MV-4-11 (cell line): ENCODE results near the gene XAB2.
A peak's percentile ranks its signal among the peaks of the same experiment; 100 is the strongest.
"Not testable (repeated sequence)": the region's sequence is repeated elsewhere in the genome, so short reads cannot be mapped to it uniquely, and the experiment has no call there.

Experiments
- DNase-seq: peaks from one replicate; lab custom pipeline; 2025; lab: John Stamatoyannopoulos, UW

The XAB2 gene

DNA sequence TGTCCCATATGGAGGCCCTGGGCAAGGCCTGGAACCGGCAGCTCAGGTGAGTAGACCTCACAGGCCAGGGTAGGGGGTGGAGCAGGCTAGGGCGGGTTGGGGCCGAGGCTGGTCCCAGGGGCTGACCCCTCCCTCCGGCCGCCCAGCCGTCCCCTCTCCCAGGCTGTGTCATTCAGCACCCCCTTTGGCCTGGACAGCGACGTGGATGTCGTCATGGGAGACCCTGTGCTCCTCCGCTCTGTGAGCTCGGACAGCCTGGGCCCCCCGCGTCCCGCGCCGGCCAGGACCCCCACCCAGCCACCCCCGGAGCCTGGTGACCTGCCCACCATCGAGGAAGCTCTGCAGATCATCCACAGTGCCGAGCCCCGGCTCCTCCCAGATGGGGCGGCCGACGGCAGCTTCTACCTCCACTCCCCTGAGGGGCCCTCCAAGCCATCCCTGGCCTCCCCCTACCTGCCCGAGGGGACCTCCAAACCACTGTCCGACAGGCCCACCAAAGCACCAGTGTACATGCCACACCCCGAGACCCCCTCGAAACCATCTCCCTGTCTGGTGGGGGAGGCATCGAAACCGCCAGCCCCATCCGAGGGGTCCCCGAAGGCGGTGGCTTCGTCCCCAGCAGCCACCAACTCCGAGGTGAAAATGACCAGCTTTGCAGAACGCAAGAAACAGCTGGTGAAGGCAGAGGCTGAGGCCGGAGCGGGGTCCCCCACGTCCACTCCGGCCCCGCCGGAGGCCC lies 17.6 kb downstream of the XAB2 start:
- DNase-seq, result no peak

DNA sequence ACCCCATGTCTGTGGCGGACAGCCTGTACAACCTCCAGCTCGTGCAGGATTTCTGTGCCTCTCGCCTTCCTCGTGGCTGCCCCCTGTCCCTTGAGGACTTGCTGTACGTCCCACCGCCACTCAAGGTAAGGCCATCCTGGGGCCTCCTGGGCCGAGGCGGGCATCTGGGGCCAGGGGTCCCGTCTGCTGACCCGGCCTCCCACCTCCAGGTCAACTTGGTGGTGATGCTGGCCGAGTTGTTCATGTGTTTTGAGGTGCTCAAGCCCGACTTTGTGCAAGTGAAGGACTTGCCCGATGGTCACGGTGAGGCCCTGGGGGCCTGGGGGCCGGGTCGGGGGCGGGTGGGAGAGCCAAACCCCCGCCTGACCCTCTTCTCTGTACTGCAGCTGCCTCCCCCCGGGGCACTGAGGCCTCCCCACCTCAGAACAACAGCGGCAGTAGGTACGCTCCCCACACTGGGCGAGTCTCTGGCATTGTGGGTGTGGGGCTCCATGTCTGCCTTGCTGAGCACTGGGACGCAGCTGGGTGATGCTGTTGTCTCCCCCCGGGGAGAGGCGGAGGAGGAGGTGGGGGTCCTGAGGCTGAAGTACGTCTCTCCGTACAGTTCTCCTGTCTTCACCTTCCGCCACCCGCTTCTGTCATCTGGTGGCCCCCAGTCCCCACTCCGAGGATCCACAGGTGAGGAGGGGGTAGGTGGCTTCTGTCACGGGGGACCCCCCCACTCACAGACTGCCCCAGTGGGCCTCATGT lies 18.7 kb downstream of the XAB2 start:
- no peak for DNase-seq

DNA sequence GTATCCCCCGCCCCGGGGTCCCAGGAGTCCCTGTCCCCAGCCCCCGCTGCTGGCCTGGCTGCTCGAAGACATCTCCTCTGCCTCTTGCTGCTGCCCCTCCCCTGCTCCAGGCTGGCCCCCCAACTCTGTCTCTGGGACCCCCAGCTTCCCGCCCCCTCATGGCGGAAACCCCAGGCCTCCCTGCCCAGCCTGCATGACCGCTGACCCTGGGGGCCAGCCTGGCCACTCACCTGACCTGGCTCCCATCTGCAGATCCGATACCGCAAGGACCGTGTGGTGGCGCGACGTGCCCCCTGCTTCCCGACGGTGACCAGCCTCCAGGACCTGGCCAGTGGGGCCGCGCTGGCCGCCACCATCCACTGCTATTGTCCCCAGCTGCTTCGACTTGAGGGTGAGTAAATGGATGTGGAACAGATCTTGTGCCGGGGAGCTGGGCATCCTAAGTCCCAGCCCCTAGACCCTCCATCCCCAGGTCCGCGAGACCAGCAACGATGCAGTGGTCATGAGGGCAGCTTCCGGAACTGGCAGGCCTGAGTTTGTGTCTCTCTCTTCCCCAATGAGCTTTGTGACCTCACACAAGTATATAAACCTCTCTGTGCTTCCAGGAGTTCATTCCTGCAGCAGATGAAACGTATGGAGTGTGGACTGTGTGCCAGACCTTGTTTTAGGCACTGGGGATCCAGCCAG lies 21.3 kb downstream of the XAB2 start:
- DNase-seq, result no peak

DNA sequence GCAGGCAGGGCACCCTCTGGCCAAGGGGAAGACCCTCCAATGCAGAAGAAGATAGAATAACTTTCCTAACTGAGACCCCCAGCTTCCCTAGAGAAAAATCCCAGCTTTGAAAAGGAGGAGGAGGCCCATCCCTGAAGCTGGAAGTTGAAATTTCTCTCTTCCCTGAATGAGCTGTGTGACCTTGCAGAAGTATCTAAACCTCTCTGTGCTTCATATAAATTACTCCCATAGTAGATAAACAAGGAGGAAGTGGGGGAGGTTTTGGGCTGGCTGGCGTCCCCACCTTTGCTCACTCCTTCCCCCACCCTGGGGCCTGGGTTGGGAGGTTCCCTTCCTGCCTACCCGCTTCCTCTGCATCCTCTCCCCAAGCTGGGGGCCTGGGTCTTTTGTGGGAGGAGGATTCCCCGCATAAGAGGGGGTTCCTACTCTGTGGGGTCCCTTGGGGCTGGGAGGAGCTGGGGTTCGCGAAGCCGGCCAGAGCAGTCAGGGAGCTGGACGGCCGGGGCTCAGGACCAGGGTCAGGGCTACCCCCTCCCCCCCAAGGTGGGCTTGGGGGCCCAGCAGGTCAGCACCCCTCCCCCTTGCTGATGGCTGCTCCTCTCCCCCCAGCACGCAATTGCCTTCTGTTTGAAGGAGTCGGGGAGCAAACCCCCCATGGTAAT lies 22.0 kb downstream of the XAB2 start:
- no peak for DNase-seq

DNA sequence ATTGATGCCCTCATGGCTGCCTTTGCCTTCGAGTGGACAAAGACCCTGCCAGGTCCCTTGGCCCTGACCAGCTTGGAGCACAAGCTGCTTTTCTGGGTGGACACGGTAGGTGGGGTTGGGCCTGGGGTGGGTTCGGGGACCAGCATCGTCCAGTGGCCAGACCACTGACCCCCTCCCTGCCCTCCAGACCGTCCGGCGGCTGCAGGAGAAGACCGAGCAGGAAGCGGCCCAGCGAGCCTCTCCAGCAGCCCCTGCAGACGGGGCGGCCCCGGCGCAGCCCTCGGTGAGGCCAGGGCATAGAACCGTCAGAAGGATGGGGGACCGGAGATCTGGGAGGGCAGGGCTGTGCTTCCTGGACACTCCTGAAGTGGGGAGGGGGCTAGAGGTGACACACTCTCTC lies 23.1 kb downstream of the XAB2 start:
- no peak for DNase-seq

DNA sequence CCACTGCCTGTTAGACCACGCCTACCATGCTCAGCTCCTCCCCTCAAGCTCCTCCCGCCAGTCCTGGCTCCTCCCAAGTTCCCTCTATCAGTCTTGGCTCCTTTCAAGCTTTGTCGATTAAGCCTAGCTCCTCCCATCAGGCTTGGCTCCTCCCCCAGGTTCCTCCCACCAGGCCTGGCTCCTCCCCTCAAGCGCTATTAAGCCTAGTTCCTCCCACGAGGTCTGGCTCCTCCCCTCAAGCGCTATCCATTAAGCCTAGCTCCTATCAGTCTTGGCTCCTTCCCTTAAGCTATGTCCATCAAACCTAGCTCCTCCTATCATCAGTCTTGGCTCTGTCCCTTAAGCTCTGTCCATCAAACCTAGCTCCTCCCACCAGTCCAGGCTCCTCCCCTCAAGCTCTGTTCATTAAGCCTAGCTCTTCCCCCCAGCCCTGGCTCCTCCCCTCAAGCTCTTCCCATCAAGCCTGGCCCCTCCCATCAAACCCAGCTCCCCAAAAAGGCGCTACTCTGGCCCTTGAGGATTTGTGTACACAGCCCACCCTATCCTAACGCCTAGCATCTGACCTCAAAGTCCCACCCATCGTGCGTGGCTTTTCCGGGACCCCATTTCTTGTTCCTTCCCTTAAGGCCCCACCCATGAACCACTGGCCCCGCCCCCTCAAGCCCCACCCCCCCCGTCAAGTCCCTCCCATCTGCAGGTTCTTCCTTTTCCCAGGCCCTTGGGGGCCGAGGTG lies 23.7 kb downstream of the XAB2 start:
- DNase-seq, result peak; percentile 75

DNA sequence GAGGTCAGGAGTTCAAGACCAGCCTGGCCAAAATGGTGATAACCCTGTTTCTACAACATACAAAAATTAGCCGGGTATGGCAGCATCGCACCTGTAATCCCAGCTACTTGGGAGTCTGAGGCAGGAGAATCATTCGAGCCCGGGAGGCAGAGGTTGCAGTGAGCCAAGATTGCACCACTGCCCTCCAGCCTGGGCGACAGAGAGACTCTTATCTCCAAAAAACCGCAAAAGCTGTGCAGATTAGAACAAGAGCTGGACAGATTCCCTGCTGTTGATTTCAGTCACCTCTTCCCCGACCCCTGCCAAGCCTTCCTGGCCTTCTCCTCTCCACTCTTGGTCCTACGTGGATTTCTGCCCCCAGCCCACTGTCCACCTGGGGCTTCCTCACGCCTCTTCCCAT lies 25.4 kb downstream of the XAB2 start:
- no peak for DNase-seq

DNA sequence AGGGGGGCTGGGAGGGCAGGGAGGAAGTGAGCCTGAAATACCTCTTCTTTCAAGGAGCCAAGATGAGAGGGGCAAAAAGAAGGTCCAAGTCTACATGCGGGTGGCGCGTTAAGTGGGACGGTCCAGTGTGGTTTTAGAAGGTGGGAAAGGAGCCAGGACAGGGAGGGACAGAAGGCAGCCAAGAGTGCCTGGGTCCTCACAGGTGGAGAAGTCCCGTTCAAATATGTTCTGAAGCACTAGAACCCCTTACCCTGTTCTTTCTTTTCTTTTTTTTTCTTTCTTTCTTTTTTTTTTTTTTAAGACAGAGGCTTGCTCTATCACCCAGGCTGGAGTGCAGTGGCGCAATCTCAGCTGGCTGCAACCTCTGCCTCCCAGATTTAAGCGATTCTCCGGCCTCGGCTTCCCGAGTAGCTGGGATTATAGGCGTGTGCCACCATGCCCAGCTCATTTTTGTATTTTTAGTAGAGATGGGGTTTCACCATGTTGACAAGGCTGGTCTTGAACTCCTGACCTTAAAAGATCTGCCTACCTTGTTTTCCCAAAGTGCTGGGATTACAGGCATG lies 26.3 kb downstream of the XAB2 start:
- DNase-seq, result no peak

DNA sequence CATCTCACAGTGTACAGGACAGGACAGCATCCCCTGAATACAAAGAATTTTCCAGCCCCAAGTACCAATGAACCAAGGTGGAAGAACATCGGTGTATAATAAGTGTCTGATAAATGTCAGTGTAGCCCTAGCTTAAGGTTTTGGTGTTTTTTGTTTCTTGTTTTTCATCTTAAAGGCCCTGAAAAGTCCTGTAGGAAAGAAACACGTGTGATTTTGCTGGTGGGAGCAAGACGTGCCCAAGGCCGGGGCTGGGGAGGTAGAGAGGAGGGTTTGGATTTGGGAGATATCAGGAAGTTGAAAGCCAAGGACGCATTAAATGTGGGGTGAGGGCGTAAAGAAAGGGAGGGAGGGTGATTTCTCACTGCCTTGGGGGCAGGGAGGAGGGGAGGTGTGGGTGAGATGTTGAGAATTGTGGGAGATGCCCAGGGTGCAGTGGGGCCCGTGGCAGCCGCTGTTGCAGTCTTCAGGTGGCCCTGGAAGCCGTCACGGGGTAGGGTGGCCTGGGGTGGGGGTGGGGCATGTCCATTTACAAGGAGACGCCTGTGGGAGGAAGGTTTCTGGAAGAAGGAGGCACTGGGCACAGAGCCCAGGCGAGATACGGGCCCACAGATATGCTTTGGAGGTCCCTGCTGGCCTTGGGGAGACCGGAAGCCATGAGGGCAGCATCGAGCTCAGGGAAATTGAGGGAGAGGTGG lies 27.0 kb downstream of the XAB2 start:
- no peak for DNase-seq

DNA sequence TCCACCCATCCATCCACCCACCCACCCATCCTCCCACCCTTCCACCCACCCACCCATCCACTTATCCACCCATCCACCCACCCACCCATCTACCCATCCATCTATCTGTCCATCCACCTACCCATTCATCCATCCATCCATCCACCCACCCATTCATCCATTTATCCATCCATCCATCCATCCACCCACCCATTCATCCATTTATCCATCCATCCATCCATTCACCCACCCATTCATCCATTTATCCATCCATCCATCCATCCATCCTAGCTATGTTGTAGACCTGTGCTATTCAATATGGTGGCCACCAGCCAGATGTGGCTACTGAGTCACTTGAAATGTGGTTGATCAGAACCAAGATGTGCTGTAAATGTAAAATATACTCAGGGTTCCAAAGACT lies 28.6 kb downstream of the XAB2 start:
- no peak for DNase-seq

DNA sequence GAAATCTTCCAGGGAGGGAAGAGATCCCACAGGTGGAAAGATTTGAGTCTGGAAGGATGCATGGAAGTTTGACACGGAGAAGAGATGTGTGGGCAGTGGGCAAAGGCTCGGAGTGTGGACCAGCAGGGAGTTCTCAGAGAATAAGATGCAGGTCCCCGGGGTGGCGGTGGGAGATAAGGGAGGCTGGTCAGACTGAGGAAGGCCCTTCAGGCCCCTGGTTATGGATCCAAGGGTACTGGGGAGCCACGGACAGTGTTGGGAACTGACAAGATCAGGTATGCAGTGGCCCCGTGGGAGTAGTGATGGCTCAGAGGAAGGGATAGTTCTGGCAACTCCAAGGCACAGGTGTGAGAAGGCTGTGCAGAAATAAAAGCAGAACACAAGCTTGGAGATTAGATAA lies 31.2 kb downstream of the XAB2 start:
- DNase-seq, result no peak

DNA sequence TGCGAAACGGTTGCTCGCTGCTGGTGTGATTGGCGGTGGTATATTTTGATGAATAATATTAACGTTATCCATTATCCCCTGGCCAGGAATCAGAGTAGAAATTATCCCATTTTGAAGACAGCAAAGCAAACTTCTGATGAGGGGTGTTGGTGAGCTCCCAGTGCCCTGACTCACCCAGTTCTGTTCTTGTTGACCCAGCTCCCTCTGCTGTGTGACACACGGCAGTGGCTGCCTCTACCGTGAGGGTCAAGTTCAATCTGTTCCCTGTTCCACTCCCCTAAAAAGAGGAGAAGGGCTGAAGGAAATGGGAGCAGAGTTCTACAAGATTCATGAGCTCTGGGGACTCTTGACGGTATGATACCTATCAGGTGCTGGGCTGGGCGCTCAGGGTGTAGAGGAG lies 31.7 kb downstream of the XAB2 start:
- DNase-seq, result no peak

DNA sequence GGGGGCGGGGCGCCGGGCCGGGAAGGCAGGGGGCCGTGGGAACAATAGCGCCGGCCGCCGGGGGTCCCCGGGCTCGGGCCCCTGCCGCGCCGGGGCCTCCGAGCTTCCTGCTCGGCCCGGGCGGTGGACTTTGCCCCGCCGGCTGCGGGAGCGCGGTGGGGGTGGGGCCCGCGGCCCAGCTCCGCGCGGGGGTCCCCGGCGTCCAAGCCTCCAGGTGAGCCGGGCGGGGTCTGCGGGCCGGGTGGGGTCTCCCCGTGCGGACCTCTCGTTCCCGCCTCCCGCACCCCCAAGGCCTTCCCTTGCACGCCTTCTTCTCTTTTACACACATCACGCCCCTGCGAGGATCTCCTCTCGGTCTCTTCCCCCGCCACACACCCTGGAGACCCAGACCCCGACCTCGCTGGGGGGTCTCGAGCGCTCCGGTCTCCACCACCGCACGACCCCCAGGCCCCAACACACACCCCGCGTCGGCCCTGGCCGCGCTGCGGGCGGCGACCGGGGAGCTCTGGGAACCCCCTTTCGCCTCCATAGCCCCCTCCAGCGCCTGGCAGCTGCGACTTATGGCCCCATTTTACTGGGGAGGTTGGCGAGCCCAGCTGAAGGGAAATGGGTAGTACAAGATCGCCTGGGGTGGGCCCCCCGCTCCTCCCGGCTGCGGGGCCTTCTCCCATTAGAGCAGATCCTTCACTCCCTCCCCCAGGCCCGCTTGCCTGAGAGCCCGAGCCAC lies 33.0 kb downstream of the XAB2 start:
- DNase-seq, result no peak

DNA sequence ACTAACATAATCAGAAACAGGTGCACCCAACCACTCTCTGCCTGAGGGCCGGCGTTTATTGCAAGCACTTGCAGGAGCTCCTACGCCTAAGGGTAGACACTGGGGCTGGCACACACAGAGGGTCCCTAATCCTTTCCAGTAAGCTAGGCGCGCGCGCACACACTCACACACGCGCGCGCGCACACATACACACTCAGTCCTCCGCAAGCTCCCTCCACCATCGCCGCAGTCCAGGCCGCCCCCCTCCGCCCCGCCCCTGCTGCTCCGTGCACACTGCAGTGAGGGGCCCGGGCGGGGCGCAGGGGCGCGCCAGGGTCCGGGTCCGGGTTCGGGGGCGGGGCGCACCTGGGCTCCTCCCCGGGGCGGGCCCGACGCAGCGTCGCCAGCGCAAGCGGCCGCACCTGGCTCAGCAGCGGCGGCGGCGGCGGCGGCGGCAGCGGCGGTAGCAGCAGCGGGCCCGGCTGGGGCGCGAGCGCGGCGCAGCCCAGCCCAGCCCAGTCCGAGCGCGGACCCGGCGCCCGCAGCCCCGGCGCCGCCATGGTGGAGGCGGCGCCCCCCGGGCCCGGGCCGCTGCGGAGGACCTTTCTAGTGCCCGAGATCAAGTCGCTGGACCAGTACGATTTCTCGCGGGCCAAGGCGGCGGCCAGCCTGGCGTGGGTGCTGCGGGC lies 33.7 kb downstream of the XAB2 start, which contains the start of gene CAMSAP3:
CAMSAP3 (plus strand) TSS at position 398 of the 668 bp plus-strand sequence; CDS start at position 538, 140 bp downstream.
- DNase-seq, result no peak

DNA sequence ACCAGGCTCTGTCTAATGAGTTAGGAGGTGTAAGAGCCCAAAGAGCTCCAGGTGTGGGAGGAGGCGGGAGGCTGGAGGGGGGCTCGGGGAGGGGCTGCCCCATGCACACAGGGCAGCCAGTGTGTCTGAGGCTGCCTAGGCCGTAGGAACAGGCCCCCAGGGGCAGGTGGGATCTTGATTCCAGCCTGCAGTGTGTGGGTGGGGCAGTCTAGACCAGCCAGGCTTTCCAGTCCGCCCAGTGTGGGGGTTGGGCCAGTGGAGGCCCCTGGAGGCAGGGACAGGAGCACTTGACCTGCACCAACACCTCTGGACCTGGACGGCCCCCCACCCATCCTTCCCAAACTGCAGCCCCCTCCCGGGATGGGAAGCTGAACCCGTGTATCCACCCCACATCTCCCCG lies 39.1 kb downstream of the XAB2 start:
- no peak for DNase-seq

DNA sequence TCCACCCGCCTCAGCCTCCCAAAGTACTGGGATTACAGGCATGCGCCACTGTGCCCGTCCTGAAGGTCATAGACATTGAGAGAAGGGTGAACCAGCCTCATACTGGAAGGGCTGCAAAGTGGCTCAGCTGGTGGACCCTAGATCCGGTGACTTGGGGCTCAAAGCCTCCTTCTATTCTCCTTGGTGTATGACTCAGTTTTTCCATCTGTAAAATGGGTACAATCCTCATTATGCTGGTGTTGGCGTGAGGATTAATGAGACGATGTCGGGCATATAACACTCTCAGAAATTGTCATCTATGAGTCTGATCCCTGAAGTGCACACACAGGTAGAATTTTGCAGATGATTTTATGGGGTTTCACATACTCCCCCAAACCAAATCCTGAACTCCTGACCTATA lies 39.5 kb downstream of the XAB2 start:
- no peak for DNase-seq

DNA sequence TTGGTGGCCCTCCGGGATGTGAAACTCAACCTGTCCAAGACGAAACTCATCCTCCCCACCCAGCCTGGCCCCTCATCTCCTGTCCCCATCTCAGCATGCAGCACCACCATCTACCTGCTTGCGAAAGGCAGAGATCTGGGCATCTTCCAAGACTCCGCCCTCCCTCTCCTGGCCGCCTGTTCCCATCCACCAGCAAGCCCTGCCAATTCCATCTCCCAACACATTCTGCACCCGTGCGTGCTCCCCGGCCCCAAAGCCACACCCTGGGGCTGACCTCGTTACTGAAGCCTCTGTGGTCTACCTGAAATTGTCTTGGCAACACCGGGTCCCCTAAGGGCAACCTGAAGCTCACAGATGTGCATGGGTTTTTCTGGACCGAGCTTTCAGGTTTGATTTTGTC lies 46.9 kb downstream of the XAB2 start:
- DNase-seq, result no peak

DNA sequence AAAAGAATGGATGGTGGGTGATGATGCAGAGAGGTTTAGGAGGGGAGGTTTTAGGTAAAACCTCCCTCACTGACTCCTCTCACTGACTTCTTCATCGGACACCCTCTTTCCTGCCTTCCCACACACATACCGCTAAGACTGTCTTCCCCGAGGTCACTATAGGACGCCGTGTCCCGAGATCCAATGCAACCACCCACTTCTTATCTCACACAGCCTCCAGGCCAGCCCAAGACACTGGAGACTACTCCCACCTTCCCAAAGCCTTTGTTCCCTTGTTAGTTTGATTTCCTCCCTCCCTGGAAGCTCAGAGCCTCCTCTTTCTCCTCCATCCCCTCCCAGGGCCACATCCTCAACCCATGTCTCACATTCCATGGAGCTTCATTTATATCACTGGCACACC lies 50.2 kb downstream of the XAB2 start:
- no peak for DNase-seq

DNA sequence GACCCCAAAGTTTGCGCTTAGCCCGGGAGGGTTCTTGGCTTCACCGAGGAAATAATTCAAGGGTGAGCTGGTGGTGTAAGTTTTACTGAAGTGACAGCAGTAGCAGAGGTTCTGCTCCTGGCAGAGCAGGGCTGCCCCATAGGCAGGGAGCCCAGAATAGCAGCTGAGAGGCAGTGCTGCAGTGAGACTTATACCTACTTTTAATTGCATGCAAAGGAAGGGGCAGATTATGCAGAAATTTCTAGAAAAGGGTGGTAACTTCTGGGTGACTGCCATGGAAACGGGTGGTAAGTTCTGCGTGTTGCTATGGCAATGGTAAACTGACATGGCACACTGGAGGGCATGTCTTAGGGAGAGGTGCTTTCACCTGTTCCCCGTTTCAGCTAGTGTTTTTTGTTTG lies 51.2 kb downstream of the XAB2 start:
- DNase-seq, result no peak

DNA sequence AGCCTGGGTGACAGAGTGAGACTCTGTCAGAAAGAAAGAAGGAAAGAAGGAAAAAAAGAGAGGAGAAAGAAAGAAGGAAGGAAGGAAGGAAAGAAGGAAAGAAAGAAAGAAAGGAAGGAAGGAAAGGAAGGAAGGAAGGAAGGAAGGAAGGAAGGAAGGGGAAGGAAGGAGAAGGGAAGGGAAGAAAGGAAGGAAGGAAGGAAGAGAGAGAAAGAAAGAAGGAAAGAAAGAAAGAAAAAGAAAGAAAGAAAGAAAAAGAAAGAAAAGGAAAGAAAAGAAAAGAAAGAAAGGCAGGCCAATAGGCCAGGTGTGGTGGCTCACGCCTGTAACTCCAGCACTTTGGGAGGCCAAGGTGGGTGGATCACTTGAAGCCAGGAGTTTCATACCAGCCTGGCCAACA lies 51.9 kb downstream of the XAB2 start:
- DNase-seq, result not testable (repeated sequence)
